Stimulated activated CD8-positive, alpha-beta memory T cell treated with anti-CD3 and anti-CD28 coated beads, Interleukin-7, amount 100 ng/mL, for 48 hours (primary cell): ENCODE measurements around the gene PCNT.

Experiments
- DNase-seq, 2 donors: peaks; one replicate each; pipeline ENCODE4 v3.0.0-alpha.2; 2020; ENCODE audit warnings: low read depth in 1 of 2; ENCODE audit errors: extremely low read depth in 1 of 2

PCNT gene

GRCh38 chr21:46328151-46328550 lies 4.2 kb downstream of the PCNT start:
- DNase-seq: no peak

GRCh38 chr21:46329796-46330195 lies 5.8 kb downstream of the PCNT start:
- DNase-seq: no peak

- DNase-seq: no peak
Measured at GRCh38 chr21:46334351-46335140, 10.6 kb downstream of the PCNT start.

- no peak for DNase-seq
Measured at GRCh38 chr21:46336603-46337002, 12.6 kb downstream of the PCNT start.

- no peak for DNase-seq
Measured at GRCh38 chr21:46340998-46341397, 17.0 kb downstream of the PCNT start.

GRCh38 chr21:46344219-46344915 lies 20.4 kb downstream of the PCNT start:
- no peak for DNase-seq

- no peak for DNase-seq
Measured at GRCh38 chr21:46345861-46346260, 21.9 kb downstream of the PCNT start.

GRCh38 chr21:46346296-46347202 lies 22.6 kb downstream of the PCNT start:
- no peak for DNase-seq

GRCh38 chr21:46347203-46347550 lies 23.2 kb downstream of the PCNT start:
- DNase-seq: no peak

GRCh38 chr21:46347791-46348381 lies 23.9 kb downstream of the PCNT start:
- no peak for DNase-seq

- no peak for DNase-seq
Measured at GRCh38 chr21:46349134-46349760, 25.3 kb downstream of the PCNT start.

- DNase-seq: no peak
Measured at GRCh38 chr21:46350571-46350970, 26.6 kb downstream of the PCNT start.

- DNase-seq: no peak
Measured at GRCh38 chr21:46350981-46351380, 27.0 kb downstream of the PCNT start.

GRCh38 chr21:46351476-46352163 lies 27.7 kb downstream of the PCNT start:
- no peak for DNase-seq

- DNase-seq: no peak
Measured at GRCh38 chr21:46352164-46352515, 28.2 kb downstream of the PCNT start.

- no peak for DNase-seq
Measured at GRCh38 chr21:46352913-46353312, 29.0 kb downstream of the PCNT start.

GRCh38 chr21:46354046-46354445 lies 30.1 kb downstream of the PCNT start:
- DNase-seq: no peak

- DNase-seq: no peak
Measured at GRCh38 chr21:46354518-46354917, 30.6 kb downstream of the PCNT start.

- DNase-seq: no peak
Measured at GRCh38 chr21:46355161-46356004, 31.4 kb downstream of the PCNT start.
